ENCODE data around the gene FAM111A.

Gene FAM111A

DNA sequence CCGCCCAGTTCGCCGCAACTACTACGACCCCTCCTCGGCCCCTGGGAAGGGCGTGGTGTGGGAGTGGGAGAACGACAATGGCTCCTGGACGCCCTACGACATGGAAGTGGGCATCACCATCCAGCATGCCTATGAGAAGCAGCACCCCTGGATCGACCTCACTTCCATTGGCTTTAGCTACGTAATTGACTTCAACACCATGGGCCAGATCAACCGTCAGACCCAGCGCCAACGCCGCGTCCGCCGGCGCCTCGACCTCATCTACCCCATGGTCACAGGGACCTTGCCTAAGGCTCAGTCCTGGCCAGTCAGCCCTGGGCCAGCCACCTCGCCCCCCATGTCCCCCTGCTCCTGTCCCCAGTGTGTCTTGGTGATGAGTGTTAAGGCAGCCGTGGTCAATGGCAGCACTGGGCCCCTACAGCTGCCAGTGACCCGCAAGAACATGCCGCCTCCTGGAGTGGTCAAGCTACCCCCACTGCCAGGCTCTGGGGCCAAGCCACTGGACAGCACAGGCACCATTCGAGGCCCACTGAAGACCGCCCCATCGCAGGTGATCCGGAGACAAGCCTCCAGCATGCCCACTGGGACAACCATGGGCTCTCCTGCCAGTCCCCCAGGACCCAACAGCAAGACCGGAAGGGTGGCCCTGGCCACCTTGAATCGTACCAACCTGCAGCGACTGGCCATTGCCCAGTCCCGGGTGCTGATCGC is 39.2 kb downstream of the FAM111A start:
- DNase-seq = no peak

DNA sequence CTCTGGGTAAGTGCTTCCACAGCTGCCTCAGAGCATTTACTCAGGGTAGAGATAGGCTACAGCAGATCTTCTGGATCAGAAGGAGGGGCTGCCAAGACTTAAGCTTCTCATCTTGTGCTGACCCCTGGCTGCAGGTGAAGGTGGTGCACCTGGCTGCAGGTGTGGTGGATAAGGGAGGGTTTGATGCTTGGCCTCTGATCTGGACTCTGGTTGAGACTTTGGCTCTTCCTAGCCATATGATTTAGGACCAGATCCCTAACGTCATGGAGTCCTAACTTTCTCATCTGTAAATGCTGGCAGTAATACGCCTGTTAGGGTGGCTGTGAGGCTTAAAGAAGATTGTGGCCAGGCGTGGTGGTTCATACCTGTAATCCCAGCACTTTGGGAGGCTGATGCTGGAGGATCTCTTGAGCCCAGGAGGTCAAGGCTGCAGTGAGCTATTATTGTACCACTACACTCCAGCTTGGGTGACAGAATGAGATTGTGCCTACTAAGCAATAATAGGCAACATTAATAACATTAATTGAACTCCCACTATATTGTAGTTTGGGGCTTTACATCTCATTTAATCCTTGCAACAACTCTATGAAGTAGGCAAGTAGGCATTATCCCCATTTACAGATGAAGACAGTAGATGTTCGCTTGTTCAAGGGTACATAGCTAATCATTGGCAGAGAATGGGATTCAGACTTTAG is 39.9 kb downstream of the FAM111A start:
- no peak for DNase-seq

DNA sequence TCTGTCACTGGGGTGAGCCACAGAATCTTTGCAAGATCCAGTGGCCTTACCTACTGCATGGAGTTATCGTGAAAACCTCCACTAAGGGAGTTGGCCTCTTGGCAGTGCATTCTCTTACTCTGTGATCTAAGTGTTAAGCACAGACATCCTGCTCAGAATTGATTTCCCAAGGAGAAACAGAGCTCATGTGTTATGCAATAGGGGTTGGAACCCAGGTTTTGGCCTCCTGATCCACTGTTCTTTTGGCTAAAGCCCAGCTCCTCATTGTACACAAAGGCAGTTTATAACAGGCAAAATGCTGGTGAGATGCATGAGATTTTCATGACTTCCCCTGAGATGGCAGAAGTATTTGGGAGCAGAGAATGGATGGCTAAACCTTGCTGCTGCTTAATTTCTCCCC is 41.1 kb downstream of the FAM111A start:
- no peak for DNase-seq

DNA sequence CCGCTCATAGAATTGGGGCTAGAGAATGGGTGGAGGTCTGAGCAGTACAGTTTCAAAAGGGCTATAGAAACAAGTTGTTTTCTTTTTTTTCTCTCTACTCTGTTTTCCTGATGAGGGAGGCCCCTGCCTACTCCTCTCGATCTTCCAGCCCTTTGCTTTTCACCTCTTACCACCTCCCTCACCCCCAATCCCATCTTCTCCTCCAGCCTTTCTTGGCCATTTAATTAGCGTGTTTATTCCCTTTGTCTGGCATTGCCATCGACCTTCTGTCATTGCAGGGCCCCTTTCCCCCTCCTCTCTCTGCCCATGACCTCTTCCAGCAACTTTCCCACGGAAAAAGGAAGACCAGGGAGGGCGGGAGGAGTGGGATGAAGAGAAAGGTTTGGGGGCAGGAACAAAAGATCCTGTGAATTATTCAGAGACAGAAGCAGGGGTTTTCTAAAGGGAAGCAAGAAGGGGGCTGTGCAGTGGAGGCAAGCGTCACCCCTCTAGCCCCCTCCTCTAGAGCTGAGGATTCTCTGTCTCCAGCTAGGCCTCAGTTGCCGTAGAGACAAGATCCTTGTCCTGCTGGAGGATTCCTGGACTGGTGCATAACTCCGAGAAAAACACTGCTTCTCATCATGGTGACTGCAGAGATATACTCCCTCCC is 42.2 kb downstream of the FAM111A start:
- no peak for DNase-seq

DNA sequence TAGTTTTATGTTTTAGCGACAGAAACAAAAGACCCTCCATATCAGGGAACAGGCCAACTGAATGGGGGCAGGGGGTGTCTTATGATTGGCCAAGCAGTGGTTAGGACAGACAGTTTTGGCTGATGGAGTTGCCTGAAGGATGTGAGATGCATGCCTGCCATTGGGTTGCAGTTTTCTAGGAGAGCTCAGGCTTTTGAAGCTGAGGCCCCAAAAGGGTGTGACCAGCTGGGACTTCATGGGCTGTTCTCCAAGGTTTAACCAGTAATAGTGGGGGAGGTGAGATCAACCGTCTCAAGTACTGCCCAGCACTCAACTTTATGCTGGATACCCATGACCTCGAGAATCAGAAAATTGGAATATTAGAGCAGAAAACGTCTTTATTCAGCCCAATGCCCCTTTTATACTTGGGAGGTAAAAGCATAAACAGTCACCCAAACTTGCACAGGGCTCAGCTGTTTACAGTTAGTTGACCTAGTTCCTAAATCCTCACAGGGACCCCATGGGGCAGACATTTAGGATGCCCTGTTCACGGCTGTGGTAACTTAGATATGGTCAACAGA is 42.8 kb downstream of the FAM111A start:
- no peak for DNase-seq

DNA sequence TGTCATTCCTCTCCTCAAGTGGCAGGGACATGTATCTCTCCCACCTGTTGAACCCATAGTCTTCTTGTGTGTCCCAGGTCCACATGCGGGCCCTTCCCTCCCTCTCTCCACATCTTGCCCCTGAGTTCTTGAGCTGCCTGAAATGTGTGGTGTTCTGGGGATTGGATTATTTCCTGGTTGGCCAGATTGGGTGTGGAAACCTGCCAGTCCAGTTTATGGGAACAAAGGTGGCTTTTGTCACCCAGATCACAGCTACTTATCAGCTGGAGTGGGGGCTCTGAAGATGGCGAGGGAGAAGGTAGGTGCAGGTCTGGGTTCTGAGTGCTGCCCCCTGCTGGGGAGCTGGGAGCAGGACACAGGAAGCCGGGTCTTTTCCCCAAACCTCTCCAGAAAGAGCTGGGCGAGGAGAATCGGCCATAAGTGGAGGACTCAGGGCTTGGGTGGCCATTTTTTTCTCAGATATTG is 43.5 kb downstream of the FAM111A start:
- no peak for DNase-seq

DNA sequence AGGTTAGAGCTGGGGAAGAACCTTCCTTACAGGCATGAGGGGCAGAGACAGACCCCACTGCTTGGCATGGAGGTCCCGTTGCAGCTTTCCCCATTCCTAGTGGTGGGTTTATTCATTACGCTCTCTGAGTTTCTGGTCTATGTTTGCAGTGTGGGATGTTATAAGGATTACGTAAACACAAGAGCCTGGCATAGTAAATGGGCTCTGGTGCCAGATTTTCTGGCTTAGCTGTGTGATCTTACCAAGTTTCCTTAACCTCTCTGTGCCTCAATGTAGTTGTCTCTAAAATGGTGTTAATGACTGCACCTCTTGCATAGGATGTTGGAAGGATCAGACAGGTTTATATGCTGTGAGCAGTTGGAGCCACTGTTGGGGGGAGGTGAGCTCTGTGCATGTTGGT is 44.4 kb downstream of the FAM111A start:
- no peak for DNase-seq

DNA sequence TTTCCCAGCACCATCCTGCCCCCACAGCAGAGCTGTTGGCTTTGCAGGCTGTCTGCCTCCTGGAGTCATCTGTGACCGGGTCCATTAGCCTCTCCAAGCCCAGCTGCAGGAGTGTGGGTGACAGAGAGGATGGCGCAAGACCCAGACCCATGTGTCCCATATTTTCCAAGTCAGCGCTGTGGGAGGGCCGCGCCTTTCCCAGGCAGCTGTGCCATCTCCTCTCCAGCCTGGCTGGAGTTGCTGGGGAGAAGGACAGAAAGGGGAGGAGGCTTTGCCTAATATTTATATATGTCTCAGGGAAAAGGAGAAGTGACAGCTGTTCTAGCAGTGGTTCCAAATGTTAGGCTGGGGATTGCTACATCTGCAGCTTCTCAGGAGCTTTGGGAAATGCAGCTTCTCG is 44.9 kb downstream of the FAM111A start:
- no peak for DNase-seq

DNA sequence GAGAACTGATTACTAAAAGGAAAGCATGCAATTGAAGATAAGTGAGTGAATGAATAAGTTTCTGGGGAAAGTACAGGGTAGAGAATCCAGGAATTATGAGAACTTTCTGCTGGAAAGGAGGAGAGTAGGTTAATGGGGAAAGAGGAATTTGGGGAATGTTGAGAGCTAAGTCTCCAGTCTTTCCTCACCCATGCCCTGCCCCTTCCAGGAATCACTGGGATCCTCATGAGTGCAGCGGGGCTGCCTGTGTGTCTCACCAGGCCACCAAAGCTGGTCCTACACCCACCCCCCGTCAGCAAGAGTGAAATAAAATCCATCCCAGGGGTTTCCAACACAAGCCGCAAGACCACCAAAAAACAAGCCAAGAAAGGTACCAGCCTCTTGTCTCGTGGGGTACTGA is 46.3 kb downstream of the FAM111A start:
- DNase-seq = no peak

DNA sequence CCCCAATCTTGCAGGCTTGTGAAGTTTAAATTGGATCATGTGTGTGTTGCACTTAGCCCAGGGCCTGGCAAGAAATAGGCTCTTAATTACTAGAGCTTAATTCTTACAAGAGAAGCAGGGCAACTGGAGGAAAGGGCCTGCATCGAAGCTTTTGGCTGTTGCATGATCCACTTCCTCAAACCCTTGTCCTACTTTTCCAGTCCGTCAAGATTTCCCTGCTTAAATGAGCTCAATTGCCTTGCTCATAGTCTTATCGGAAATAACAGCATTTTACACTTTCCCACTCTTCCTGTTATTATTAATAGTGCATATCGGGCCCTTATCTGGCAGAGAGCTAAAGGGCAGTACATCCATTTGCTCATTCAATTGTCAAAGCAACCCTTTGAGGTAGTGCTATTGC is 47.3 kb downstream of the FAM111A start:
- no peak for DNase-seq

DNA sequence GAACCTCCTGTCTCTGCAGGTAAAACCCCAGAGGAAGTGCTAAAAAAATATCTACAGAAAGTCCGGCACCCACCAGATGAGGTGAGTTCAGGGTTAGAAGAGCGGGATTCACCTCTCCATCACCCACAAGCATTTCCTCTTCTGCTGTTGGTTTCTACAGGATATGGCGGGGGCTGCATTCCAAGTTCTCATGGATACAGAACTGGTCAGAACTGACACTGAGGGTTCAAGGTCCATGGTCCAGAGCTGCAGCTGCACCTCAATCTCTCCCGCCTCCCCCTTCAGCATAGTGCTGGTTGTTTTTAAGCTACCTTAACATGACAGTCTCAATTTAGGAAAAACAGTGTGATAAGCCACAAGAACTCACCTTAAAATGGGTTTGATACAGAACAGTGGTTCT is 48.4 kb downstream of the FAM111A start:
- no peak for DNase-seq

DNA sequence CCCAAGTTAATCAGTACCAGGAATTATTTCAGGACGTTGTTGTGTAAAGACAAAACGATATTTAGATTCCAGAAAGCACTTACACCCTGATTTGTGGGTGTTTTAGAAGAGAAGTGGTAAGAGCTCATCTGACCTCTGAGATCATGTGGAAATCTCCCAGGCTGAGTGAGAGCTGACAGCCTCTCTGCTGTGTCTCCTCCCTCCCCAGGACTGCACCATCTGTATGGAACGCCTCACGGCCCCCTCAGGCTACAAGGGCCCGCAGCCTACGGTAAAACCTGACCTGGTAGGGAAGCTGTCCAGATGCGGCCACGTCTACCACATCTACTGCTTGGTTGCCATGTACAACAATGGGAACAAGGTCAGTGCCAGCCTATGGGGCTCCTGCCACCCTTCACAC is 49.2 kb downstream of the FAM111A start:
- DNase-seq = no peak

DNA sequence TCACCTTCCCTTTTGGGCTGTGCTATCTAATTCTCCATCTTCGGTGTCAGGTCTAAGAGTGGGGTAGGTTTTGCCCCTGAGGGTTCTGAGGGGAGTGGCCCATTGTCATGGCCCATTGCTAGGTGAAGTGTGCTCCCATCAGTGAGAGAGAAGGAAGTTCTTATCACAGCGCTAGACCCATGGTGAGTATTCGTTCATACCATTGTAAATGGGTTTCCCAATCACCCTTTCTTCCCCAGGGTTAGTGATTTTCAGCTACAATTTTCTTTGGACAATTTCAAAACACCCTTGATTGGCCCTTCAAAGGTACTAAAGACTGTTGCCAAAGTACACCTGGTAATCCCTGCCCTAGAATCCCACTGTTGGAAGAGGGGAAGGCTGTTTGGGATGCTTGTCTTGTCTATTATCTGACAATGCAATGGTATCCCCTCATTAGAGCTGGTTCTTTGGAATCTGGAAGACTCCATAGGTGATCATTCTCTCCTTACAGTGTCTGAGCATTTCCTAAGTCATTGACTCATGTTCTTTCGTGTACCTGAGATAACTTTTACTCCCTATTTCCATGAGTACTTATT is 49.9 kb downstream of the FAM111A start:
- DNase-seq = no peak

DNA sequence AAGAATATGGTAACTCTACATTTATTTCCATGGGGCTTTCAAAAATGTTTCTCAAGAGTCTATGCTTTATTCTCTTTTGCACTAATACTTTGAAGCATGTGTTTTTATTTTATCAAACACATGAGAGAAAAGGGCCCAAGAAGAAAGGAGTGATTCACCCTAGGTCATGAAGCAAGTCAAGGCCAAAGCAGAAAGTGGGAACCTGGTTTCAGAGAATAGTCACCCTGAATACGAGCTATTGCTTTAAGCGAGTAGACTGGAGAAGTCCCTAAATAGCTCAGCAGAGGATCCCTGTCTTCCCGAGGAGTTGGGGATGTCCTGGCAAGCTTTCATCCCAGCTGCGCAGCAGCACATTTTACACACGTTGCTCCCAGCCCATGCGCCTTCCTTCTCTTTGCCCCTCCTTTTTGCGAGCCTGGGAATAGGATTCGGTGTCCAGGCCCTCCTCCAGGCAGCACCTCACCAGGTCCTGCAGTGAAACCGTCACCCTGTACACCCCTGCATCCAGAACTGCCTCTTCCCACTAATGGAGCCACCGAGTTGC is 51.0 kb downstream of the FAM111A start:
- no peak for DNase-seq

DNA sequence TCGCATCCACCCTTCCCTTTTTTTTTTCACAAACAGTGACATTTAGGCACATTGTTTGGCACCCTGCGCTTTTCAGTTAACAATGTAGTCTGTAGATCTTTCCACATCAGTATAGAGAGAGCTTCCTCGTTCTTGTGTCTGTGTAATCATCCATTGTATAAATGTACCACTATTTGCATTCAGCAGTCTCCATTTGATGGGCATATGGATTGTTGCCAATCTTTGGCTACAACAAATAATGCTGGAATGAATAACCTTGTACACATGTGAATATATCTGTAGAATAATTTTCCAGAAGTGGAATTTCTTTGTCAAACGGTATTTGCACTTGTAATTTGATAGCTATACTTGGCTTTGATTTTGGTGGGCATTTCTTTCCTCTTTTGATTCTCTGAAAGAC is 52.9 kb downstream of the FAM111A start:
- DNase-seq = no peak

DNA sequence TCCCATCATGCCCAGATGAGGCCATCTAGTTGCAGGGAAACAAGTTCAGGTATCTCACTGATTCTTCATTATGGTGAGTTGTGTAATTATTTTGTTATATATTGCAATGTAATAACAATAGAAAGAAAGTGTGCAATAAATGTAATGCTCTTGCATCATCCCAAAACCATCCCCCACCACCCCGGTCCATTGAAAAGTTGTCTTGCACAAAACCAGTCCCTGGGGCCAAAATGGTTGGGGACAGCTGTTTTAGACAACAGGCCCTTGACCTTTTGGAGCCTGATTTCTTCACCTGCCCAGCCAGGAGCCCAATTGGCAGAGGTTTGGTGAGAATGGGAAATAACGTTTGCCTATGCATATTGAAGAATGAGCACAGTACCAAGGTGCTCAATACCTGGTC is 54.1 kb downstream of the FAM111A start:
- no peak for DNase-seq

DNA sequence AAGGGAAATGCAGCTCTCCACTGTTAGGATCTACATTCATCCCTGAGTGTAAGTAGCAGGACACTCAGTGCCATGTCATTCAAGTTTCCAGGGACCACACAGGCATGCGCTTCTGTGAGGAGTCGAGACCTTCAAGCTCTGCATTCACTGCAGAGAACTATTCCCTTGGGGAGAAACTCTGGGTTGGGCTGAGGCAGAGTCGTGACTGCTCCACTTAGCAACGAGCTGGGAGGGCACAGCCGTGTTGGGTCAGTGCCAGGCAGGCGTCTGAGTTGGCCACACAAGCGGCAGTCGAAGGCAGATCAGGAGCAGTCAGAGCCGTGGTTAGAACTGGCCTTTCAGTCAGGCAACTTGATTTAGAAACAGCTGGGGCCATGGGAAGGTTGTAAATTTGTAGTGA is 55.3 kb downstream of the FAM111A start:
- DNase-seq = no peak

DNA sequence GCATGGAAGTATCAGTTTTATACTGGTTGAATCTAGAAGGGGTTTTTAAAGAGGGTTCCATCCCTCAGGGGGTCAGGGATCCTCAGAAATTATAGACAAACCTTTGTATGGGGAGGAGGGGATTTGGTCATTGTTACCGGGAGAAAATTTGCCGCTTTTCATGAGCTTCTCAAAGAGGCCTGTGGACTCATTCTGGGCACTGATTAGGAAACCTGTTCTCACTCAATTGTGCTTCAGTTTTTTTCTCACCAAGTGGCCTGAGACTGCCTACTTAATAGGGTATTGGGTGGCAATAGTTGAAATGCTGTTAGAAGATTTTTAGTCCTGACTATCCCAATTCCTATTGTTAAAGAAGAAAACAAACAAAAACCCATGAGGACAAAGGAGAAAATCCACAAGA is 56.1 kb downstream of the FAM111A start:
- DNase-seq = no peak

DNA sequence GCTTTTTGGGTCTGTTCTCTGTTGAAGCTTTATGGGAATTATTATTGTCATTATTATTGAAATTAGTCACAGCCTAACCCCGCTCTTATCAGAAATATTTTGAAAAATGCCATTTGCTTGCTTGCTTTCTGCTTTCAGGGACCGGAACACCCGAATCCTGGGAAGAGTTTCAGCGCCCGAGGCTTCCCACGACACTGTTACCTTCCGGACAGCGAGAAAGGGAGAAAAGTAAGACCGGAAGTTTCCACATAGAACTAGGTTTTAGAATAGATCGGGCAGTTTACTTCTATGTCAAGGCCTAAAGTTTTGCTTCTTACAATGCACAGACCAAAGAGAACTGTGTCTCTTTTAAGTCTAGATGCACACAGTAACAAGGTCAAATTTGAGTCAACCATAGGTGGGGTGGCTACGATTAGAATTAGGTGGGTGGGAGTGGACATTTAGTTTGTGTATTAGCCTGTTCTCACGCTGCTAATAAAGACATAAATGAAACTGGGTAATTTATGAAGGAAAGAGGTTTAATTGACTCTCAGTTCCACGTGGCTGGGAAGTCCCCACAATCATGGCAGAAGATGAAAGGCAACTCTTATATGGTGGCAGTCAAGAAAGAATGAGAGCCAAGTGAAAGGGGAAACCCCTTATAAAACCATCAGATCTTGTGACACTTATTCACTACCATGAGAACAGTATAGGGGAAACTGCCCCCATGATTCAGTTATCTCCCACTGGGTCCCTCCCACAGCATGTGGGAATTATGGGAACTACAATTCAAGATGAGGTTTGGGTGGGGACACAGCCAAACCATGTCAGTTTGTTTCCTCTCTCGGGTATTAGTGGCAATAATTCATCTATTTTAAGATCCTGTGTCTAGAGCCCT is 57.1 kb downstream of the FAM111A start:
- no peak for DNase-seq

DNA sequence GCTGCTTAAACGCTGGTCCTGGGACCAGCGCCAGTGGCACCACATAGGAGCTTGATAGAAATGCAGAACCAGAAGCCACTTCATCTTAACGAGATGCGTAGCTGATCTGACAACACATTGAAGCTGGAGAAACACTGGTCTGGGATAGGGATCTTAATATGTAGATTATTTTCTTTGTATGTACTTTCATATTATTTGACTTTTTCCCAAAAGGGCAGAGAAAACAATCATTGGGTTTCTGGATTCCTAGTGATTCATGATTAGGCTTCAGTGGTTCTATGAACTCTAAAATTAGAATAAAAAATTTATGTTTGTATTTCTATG is 57.7 kb downstream of the FAM111A start:
- no peak for DNase-seq

DNA sequence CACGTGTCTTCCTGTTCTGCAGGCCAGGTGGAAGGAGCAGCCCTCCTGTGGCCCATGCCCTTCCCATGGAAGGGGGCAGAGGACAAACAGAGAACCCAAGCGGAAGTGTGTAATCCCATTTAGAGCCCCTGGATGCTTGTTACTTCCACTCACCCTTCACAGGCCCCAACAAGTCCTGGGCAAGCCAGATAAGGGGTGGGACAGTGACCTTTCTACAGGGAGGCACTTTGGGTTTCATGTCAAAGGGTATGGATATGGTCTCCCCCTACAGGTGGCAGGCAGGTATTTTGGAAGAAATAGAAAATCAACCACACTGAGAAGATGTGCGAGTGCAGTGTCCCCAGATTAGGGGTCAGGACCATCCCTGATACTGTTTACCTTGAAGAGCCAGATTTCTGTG is 58.7 kb downstream of the FAM111A start:
- no peak for DNase-seq

Data from NK-92 treated with Interleukin-12 subunit alpha and Interleukin-12 subunit beta, amount 100 ng/mL, for 24 hours (cell line).